ENCODE data around the gene NLK.
"Not testable (repeated sequence)": the region's sequence is repeated elsewhere in the genome, so short reads cannot be mapped to it uniquely, and the experiment has no call there.

The NLK gene

DNA sequence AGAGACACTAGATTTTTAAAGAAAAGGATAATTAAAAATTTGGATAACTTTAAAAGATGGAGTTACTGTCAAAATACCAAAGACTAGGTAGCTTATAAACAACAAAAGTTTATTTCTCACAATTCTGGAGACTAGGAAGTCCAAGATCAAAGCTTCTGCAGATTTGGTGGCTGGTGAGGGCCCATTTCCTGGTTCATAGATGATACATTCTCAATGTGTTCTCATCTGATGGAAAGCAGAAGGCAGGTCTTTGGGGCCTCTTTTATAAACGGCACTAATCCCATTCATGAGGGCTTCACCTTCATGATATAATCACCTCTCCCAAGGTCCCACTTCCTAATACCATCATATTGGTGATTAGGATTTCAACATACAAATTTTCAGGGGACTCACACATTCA lies 33.7 kb downstream of the NLK start:
- no peak for DNase-seq

DNA sequence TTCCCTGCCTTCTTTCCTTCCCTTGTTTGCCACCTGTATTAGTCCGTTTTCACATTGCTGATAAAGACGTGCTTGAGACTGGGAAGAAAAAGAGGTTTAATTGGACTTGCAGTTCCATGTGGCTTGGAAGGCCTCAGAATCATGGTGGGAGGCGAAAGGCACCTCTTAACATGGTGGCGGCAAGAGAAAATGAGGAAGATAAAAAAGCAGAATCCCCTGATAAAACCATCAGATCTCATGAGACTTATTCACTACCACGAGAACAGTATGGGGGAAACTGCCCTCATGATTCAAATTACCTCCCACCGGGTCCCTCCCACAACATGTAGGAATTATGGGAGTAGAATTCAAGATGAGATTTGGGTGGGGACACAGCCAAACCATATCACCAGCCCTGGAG lies 34.7 kb downstream of the NLK start:
- DNase-seq, result not testable (repeated sequence)

DNA sequence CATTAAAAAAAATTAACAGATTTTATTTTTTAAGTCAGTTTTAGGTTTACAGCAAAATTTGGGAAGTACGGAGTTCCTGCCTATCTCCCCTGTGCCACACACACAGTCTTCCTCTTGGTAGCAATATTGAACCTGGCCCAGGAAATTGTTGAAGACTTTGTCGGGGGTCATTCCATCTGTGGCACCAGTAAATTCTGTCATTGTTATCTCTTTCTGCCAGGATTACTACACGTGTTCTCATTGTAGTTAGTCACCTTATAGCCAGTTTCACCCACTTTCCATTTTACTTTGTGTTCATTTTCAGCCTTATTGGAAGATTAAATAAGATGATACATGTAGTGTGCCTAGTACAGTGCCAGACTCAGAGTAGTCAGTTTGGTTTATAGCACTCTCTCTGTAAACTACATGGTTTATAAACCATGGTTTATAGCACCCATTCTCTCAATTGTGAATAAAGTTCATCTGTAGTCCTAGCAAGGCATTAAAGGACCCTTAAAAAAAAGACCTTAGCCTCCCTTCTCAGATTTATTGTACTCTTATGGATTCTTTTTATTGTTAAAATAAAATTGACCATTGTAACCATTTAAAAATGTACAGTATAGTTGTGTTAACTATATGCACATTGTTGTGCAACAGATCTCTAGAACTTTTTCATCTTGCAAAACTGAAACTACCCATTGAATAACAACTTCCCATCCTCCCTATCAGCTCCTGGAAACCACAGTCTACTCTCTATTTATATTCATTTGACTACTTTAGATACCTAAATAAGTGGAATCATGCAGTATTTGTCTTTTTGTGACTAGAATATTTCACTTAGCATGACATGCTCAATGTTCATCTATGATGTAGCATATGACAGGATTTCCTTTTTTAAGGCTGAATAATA lies 36.1 kb downstream of the NLK start:
- no peak for DNase-seq

DNA sequence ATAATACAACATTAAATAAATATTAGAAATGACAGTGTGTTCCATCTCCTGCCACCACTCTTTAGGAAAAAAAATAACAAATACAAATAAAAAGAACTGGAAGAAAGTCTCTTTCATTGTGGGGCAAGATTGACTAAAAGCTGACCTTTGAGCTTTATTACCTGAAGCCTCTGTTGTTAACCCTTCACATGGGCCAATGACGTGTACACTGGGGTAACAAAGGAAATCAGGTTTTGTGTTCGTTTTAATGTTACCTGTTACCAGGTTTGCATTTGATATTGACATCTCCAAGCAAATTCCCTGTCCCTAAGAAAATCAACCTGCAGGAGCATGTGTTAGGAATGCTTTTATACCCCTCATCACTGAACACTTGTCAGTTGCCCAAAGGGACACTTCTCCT lies 39.0 kb downstream of the NLK start:
- DNase-seq, result no peak

DNA sequence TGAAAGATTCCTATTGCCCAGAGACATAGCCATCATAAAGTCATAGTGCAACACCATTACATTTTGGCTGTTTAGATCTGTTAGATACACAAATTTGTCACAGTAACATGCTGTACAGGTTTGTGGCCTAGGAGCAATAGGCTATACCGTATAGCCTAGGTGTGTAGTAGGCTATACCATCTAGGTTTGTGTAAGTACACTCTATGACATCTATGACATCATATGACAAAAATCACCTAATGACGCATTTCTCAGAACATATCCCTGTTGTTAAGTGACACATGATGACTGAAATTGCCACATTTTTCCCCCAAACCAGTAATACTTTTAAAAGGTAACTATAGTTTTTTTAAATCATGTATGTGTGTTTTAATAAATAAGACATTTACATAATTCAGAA lies 43.3 kb downstream of the NLK start:
- DNase-seq, result no peak

DNA sequence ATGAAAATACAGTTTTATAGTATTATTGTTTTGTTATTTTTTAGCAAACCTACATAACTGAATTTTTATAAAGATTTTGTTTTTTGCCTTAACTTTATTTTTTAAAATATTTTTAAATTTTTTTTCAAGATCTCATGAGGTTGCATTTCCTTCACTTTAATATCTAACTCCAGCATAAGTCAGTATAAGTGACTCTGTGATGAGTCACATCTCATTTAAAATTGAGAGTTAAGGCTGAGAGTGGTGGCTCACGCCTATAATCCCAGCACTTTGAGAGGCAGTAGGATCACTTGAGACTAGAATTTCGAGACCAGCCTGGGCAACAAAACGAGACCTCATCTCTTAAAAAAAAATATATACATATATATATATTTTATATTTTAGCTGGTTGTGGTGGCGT lies 44.0 kb downstream of the NLK start:
- no peak for DNase-seq

DNA sequence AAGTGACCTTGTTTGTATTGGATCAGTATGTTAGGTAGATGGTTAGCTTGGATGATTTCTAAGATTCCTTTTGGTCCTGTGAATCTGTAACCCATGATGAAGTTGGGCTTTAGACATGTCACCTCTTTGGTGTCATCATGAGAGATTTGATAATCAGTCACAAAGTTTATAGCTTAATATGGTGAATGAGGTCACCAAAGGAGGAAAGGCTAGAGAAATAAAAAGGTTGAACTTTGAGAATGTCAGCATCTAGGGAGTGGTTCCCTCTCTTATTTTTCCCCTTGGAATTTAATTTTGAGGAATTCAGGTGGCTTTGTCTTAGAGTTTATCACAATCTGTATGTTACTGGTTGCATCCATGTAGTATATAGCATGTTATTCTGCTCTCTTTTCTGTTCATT lies 45.3 kb downstream of the NLK start:
- DNase-seq, result no peak

DNA sequence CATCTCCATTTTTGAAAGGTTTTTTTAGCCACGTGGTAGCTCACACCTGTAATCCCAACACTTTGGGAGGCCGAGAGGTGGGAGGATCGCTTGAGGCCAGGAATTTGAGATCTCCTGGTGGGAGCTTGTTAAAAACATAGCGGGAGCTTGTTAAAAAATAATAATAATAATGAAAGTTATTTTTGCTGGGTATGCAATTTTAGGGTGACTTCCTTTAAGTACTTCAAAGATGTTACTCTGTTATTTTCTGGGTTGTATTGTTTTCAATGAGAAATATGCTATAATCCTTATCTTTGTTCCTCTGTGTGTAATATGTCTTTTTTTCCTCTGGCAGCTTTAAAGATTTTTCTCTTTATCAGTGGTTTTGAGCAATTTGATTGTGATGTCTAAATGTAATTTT lies 48.1 kb downstream of the NLK start:
- no peak for DNase-seq

DNA sequence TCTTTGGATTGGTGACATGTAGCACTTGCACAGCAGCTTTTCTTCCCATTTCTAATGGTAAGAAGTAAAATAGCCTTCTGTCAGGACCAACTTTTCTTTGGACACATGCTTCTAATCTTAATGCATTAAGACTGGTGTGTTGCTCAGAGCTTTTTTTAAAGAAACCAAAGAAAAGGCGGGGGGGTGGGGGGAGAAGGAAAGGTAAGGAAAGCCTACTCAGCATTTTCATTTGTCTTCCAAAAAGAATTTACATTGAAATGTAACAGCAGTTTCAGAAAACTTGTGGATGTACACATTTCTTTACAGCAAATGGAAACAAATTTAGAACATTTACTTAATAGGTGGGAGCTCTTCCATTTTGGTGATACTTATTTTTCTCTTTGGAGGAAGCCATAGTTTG lies 49.6 kb downstream of the NLK start:
- no peak for DNase-seq

DNA sequence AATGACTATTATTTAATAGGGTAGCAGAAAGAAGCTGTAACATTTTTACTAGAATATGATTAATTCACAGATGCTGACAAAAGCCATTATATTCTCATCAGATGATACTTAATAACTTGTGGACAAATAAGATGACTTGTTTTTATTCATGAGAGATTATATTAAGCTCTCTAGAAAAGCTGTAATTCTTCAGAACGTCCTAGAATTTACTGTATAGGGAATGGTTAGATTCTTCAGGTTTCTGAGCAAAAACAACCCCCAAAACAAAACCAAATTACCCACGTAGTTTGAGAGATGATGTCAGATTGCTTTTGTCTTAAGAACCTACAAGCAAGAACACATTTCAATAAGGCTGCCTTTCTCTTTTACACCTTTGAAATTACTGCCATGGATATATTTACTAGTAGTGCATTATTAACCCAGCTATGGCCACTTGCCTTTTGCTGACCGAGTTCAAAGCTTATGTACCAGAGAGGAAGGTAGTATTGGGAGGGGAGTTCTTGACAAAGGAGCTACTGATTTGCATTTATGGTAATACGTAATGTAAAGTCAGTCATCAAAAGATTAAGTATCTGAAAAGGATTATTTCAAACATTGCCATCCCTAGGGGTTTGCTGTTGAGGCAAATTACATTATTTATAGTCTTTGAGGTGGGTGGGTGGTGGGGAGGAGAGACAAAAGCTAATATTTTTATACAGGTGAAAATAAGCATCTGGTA lies 51.7 kb downstream of the NLK start:
- DNase-seq, result no peak

DNA sequence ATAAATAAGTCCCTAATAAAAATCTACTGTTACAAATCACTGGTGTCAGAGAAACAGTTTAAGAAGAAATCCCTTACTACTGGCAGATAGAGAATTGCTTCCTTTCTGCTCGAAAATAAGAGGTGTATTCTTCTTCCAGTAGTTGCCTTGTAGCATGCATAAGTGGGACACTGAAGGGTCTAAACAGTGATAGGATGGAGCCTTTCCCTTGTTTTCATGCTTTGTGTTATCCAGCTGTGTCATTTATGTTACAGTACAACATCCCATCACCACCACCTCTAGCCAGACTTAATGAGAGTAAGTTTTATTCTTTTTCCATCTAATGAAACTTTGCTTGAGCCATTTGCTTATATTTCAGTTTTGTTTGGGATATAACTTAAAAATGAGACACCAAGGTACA lies 54.3 kb downstream of the NLK start:
- no peak for DNase-seq

DNA sequence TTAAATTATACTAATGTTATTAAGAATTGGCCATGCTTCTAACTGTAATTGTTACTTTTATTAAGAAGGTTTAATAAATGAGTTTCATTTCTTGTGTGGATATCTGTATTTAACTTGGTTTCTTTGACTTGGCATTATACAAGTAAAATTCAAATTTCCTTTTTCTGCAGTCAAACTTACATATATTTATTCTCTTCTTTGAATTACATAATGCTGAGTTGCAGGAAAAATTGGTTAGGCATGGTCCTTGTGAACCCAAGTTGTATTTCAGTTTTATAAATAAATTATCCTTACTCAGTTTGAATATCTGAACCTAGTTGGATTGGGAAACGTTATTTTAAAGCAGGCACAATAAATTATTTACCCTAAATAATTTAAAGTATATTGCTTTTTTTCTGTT lies 54.8 kb downstream of the NLK start:
- DNase-seq, result no peak

DNA sequence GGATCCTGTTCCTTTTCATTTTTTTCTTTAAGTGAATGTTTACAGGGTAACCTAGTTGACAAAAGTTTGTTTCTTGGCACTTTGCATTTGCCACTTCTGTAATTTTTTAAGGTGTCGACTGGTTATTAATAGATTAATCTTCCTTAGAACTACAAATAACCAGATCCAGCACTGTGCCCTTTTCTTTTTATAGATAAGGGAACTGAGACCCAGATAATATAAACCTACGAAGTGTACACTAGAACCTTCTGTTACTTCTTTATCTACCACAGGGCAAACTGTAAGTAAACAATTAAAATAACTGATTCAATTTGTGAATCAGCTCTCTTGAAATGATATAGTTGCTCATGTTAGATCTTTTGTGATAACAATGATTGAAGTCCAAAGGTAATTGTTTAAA lies 55.4 kb downstream of the NLK start:
- no peak for DNase-seq

DNA sequence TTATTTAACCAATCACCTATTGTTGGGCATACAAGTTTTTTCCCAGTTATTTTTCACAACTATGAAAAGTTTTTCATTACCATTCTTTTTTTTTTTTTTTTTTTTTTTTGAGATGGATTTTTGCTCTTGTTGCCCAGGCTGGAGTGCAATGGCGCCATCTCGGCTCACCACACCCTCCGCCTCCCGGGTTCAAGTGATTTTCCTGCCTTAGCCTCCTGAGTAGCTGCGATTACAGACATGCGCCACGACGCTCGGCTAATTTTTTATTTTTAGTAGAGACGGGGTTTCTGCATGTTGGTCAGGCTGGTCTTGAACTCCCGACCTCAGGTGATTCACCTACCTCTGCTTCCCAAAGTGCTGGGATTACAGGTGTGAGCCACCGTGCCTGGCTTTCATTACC lies 56.1 kb downstream of the NLK start:
- DNase-seq, result not testable (repeated sequence)

DNA sequence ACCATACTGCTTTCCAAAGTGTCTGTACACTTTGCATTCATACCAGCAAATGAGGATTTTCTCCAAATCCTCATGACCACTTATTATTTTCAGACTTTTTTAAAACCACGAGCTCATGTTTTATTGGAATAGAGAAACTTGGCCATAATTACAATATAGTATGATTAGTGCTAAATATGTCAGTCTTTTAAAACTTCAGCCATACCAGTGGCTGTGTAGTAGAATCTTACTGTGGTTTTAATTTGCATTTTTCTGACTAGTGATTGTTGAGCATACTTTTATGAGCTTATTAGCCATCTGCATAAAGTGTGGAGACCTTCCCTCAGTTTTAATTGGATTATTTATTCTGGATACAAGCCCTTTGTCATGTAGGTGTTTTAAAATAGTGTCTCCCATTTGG lies 57.8 kb downstream of the NLK start:
- DNase-seq, result no peak

DNA sequence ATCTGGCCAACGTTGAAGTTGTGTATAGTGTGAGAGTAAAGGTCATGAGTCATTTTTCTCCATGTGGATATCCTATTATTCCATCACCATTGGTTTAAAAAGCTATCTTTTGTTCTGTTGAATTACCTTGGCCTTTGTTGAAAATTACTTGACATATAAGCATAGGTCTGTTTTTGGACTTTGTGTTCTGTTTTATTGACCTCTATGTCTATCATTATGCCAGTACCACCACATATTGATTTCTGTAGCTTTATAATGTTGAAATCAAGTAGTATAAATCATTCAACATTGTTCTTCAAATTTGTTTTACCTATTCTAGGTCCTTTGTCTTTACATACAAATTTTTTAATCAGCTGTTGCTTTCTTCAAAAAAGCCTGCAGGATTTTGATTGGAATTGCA lies 58.5 kb downstream of the NLK start:
- DNase-seq, result no peak

DNA sequence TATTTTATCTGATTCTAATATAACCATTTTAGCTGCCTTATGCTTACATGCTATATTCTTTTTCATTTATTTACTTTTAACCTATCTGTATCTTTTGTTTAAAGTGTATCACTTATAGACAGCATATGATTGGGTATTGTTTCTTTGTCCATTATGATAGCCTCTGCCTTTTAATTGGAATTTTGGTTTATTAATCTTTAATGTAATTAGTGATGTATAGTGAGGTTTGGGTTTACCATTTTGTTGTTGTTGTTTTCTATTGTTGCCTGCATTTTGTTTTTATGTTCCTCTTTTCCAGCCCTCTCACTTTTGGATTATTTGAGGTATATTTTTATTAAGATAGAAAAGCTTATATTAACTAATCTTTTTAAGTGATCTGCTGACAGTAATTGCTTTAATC lies 59.4 kb downstream of the NLK start:
- DNase-seq, result no peak

DNA sequence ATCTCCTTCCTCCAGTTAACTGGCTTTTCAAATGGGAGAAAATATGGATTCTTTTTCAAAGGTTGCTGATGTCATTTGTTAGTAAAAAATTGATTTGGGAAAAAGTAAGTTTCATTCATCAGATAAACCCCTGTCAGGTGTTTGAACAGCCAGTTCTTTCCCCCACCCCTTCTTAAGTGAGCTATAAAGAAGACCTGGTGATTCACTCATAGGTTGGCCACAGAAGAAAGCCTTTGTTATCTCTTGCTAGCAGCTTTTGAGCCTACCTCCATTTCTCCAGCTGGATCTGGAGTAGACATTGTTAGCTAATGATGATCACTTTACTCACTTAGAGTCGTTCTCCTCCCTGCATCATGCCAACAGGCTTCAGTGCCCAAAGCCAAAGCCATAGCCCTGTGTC lies 63.0 kb downstream of the NLK start:
- DNase-seq, result no peak

DNA sequence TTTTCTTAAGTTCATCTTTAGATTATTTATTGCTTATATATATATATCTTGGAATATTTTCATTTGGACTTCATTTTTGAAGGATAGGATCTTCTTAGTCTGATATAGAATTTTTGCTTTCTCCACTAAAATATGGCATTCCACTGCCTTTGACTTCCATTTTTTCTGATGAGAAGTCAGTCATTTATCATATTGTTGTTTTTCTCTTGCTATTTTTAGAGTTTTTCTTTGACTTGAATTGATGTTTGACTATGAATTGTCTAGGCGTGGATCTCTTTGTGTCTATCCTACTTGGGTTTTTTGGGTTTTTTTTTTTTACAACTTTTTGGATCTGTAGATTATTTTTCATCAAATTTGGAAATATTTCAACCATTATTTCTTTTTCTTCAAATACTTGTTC lies 67.7 kb downstream of the NLK start:
- no peak for DNase-seq

DNA sequence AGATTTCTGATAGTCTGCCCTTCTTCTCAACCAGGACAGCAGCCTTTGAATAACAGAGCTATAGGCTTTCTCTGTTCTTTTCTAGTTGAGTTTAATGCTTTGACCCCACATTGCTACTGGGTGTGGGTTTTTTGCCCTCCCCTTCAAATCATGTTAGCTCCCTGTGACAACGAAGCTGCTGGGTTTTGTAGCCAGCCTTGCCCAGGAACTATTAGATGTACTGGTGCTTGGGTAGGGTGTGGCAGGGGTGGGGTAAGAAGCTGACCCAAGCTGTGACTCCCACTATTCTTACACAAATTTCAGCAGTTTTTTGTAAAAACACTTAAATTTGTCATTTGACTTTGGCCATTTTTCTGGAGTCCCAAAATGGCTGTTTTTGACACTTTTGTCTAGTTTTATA lies 69.7 kb downstream of the NLK start:
- no peak for DNase-seq

DNA sequence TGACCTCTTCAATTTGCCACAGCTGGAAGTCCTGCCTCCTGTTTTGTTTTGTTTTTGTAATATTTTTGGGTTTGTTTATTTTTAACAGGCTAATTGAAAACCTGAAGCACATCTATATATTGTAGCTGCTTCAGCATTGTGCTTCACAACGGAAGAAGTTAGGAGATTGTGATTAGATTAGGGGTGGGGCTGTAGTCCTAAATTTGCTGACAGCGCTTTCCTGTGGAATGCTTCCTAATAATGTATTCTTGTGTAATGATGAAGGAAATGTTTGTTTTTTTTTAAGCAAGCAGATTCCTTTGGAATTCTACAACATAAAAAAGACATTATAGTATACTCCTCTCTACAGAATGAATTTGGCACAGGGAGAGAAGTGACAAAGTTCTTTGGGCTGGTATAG lies 70.1 kb downstream of the NLK start:
- no peak for DNase-seq

DNA sequence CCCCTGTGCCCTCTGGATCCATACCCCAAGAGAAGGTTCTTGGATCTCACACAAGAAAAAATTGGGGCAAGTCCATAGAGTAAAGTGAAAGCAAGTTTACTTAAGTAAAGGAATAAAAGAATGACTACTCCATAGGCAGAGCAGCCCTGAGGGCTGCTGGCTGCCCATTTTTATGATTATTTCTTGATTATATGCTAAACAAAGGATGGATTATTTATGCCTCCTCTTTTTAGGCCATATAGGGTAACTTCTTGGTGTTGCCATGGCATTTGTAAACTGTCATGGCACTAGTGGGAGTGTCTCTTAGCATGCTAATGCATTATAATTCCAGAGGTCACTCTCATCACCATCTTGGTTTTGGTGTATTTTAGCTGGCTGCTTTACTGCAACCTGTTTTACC lies 70.8 kb downstream of the NLK start:
- no peak for DNase-seq

DNA sequence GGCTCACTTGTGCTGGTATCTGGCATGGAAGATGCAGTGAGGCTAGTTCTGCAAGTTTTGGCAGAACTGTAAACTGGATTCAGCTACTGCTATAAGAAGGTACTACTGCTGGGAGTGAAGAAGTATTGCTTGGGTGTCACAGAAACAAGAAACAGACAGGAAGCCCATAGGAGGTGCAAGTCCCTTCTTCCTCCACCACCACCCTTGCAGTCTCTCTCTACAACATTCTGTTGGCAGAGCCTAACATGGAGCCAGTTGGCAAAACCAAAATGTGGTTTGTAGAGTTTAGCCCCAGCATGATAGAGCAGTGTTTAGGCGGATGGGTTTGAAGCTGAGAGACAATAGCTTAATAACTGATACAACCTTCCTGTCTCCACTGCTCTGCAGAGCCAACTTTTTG lies 72.6 kb downstream of the NLK start:
- no peak for DNase-seq

DNA sequence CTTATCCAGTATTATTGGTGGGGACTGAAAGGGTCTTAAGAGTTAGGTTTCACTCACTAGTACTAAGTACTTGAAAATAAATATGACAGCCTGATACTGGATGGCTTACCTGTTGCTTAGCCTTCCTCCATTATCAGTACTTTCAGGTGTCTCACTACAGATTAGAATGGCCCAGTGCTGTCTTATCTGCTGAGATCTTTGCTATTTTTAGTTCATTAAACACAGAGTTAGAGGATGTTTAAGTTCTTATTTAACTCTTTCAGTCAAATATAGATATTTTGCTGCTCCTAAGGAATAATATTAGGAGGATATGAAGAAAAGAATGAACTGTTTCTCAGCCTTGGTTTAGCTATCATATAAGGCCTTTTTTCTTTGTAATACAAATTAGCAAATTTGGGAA lies 74.8 kb downstream of the NLK start:
- DNase-seq, result no peak

DNA sequence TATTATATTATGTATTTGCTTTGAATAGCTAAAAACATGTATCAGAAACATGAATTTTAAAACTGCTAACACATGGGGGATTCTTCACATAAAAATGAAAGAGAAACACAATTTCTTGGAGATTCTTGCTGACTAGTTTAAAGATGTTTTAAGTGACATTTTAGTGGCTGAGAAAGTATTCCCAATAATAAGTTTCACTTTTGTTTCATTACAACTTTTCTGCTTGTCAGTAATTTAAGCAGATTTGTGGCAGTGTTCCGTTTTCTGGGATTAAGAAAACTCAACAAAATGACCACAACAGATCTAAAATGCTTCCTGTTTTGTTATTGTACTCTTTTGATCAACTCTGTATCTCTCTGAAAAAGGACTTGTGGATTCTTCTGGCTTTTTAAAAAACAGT lies 75.9 kb downstream of the NLK start:
- no peak for DNase-seq

Measured in femur (tissue), 1 donor.